ENCODE data around the gene NXF3.
"Not testable (repeated sequence)": the region's sequence is repeated elsewhere in the genome, so short reads cannot be mapped to it uniquely, and the experiment has no call there.

NXF3 gene

GRCh38 chrX:103051260-103051789 is 41.6 kb downstream of the NXF3 start:
- no peak for DNase-seq (ENCODE audit: low spot score)

- not testable (repeated sequence) for DNase-seq (ENCODE audit: low spot score)
Measured at GRCh38 chrX:103033371-103033770, 59.6 kb downstream of the NXF3 start.
